ENCODE measurements around the gene KIAA0586.
"Not testable (repeated sequence)": the region's sequence is repeated elsewhere in the genome, so short reads cannot be mapped to it uniquely, and the experiment has no call there.

The KIAA0586 gene

GRCh38 chr14:58469309-58469708 is 41.8 kb downstream of the KIAA0586 start:
- Histone ChIP-seq H3F3A (ENCODE audit: insufficient read depth, low read length) (no peaks in the 10 kb centered on the region), H3K9me2 (replicated peaks; ENCODE audit: insufficient read depth, low read length) (no peaks in the 10 kb centered on the region), H3K27ac (ENCODE audit: low read length) (no peak overlapping the region), H3K79me2 (ENCODE audit: low read length) (no peaks in the 10 kb centered on the region), H3K4me2 (ENCODE audit: low read depth, low read length) (no peak overlapping the region), H3K36me3 (replicated peaks; ENCODE audit: insufficient read depth, low read length) (no peaks in the 10 kb centered on the region), H3K4me1 (ENCODE audit: low read length) (no peaks in the 10 kb centered on the region), H3K9me3 (replicated peaks; ENCODE audit: insufficient read depth, low read length) (no peaks in the 10 kb centered on the region), H2AFZ (ENCODE audit: low read length) (no peak overlapping the region), H3K9ac (ENCODE audit: low read length) (no peak overlapping the region), H3K27me3 (replicated peaks; ENCODE audit: insufficient read depth, low read length) (no peaks in the 10 kb centered on the region), H4K20me1 (ENCODE audit: insufficient read depth, low read length) (no peaks in the 10 kb centered on the region), H3K4me3 (ENCODE audit: low read length) (no peak overlapping the region)
- no peak for DNase-seq
- no peak for TF ChIP-seq EZH2phosphoT487 (IDR thresholded peaks at IDR 0.05; ENCODE audit: low read length)
- TF ChIP-seq CTCF (IDR thresholded peaks at IDR 0.05; ENCODE audit: low read length), result no peak
- TF ChIP-seq EZH2 (optimal IDR thresholded peaks at IDR 0.05; ENCODE audit: low read depth, low read length), result no peak

- Histone ChIP-seq H4K20me1 (ENCODE audit: insufficient read depth, low read length) (no peaks in the 10 kb centered on the region), H3K36me3 (replicated peaks; ENCODE audit: insufficient read depth, low read length) (no peaks in the 10 kb centered on the region), H3K27me3 (replicated peaks; ENCODE audit: insufficient read depth, low read length) (no peaks in the 10 kb centered on the region), H3K4me2 (ENCODE audit: low read depth, low read length) (no peak overlapping the region), H2AFZ (ENCODE audit: low read length) (no peak overlapping the region), H3F3A (ENCODE audit: insufficient read depth, low read length) (no peaks in the 10 kb centered on the region), H3K27ac (ENCODE audit: low read length) (no peak overlapping the region), H3K79me2 (ENCODE audit: low read length) (no peaks in the 10 kb centered on the region), H3K4me1 (ENCODE audit: low read length) (no peaks in the 10 kb centered on the region), H3K9me3 (replicated peaks; ENCODE audit: insufficient read depth, low read length) (no peaks in the 10 kb centered on the region), H3K4me3 (ENCODE audit: low read length) (no peak overlapping the region), H3K9me2 (replicated peaks; ENCODE audit: insufficient read depth, low read length) (no peaks in the 10 kb centered on the region), H3K9ac (ENCODE audit: low read length) (no peak overlapping the region)
- DNase-seq, result no peak
- TF ChIP-seq EZH2phosphoT487 (IDR thresholded peaks at IDR 0.05; ENCODE audit: low read length), result no peak
- no peak for TF ChIP-seq CTCF (IDR thresholded peaks at IDR 0.05; ENCODE audit: low read length)
- no peak for TF ChIP-seq EZH2 (optimal IDR thresholded peaks at IDR 0.05; ENCODE audit: low read depth, low read length)
Observed at GRCh38 chr14:58476320-58476719, 48.8 kb downstream of the KIAA0586 start.

GRCh38 chr14:58477653-58478052 is 50.1 kb downstream of the KIAA0586 start:
- H3K4me1 ChIP-seq (ENCODE audit: low read length), result no peaks in the 10 kb centered on the region
- H3K9me3 ChIP-seq (replicated peaks; ENCODE audit: insufficient read depth, low read length), result no peaks in the 10 kb centered on the region
- H3K9me2 ChIP-seq (replicated peaks; ENCODE audit: insufficient read depth, low read length), result no peaks in the 10 kb centered on the region
- no peak overlapping the region for H3K9ac ChIP-seq (ENCODE audit: low read length)
- H2AFZ ChIP-seq (ENCODE audit: low read length), result no peak overlapping the region
- H4K20me1 ChIP-seq (ENCODE audit: insufficient read depth, low read length), result no peaks in the 10 kb centered on the region
- no peaks in the 10 kb centered on the region for H3F3A ChIP-seq (ENCODE audit: insufficient read depth, low read length)
- H3K4me3 ChIP-seq (ENCODE audit: low read length), result no peak overlapping the region
- no peak for TF ChIP-seq EZH2 (optimal IDR thresholded peaks at IDR 0.05; ENCODE audit: low read depth, low read length)
- TF ChIP-seq CTCF (IDR thresholded peaks at IDR 0.05; ENCODE audit: low read length), result no peak
- TF ChIP-seq EZH2phosphoT487 (IDR thresholded peaks at IDR 0.05; ENCODE audit: low read length), result no peak
- no peaks in the 10 kb centered on the region for H3K79me2 ChIP-seq (ENCODE audit: low read length)
- no peak overlapping the region for H3K4me2 ChIP-seq (ENCODE audit: low read depth, low read length)
- no peak overlapping the region for H3K27ac ChIP-seq (ENCODE audit: low read length)
- no peak for DNase-seq
- H3K36me3 ChIP-seq (replicated peaks; ENCODE audit: insufficient read depth, low read length), result no peaks in the 10 kb centered on the region
- H3K27me3 ChIP-seq (replicated peaks; ENCODE audit: insufficient read depth, low read length), result no peaks in the 10 kb centered on the region

GRCh38 chr14:58478329-58478728 is 50.8 kb downstream of the KIAA0586 start:
- not testable (repeated sequence) for H4K20me1 ChIP-seq (ENCODE audit: insufficient read depth, low read length); H3K36me3 ChIP-seq (replicated peaks; ENCODE audit: insufficient read depth, low read length); H3K27ac ChIP-seq (ENCODE audit: low read length); H3K27me3 ChIP-seq (replicated peaks; ENCODE audit: insufficient read depth, low read length); H3K79me2 ChIP-seq (ENCODE audit: low read length); H3K4me1 ChIP-seq (ENCODE audit: low read length); H3K9me3 ChIP-seq (replicated peaks; ENCODE audit: insufficient read depth, low read length); DNase-seq; H3K4me2 ChIP-seq (ENCODE audit: low read depth, low read length); H2AFZ ChIP-seq (ENCODE audit: low read length); H3K9me2 ChIP-seq (replicated peaks; ENCODE audit: insufficient read depth, low read length); H3K4me3 ChIP-seq (ENCODE audit: low read length); H3K9ac ChIP-seq (ENCODE audit: low read length); H3F3A ChIP-seq (ENCODE audit: insufficient read depth, low read length)
